H1 (cell line): ENCODE data around the gene DGKA. TPM values are rescaled to one million over a fixed set of nuclear protein-coding genes. Genes with fewer than 3 reads are reported as not detected.

ENCODE experiments used
- CTCF ChIP-seq, 3 experiments: IDR thresholded peaks; 1 replicate in 2 of 3; 2 replicates in 1 of 3; pipeline versions ENCODE4 v1.5.1 to v1.6.1; 2011; ENCODE audit warnings: low read length in 3 of 3, mild to moderate bottlenecking in 3 of 3, inconsistent platforms in 2 of 3, low read depth in 1 of 3, moderate library complexity in 1 of 3; ENCODE audit not compliant: insufficient read depth in 1 of 3; ENCODE audit errors: control extremely low read depth in 1 of 3
- PHF8 ChIP-seq: fragments of 200-600 bp; sonication (generic); conservative IDR thresholded peaks from 2 replicates; pipeline ENCODE4 v1.7.1; 2012; ENCODE audit warnings: low read depth, mild to moderate bottlenecking, inconsistent platforms, low read length, moderate library complexity
- polyA plus RNA-seq, 7 experiments: library from polyadenylated mRNA; depleted of rRNA in 3 of 7; stranded (reverse) in 5 of 7; unstranded in 2 of 7; fragments of >200 nt in 5 of 7; fragments of 200-250 nt in 2 of 7; gene quantifications; 1 replicate in 5 of 7; 2 replicates in 1 of 7; 4 replicates in 1 of 7; pipeline versions ENCODE4 v1.2.1 to v1.2.3, GENCODE V29; 2011 to 2013; ENCODE audit warnings: missing spikeins in 2 of 7, mixed read lengths in 2 of 7
- total RNA-seq: library from RNA; stranded (reverse); fragmentation: NEBNext Ultra II Directional; extraction: Animal tissue kit (Norgen Biotek cat#: 25700); gene quantifications from 2 replicates; pipeline ENCODE4 v1.2.1, GENCODE V29; 2021

Gene DGKA
- total and polyA plus RNA-seq, 2 of the 8 experiments (the other 6 are each of a cell fraction or from before 2014, with no cell fraction given), result 15.9 to 18.0 TPM

- no peak for TF ChIP-seq PHF8
- TF ChIP-seq CTCF (IDR thresholded peaks at IDR 0.05; ENCODE audit: control extremely low read depth in 1 of 3, insufficient read depth in 1 of 3, low read depth in 1 of 3, low read length in 3 of 3), result no peak
These were observed 21.5 kb upstream of the DGKA start (continued) for GRCh38 chr12:55909513-55909884.
